H9 (cell line): Measurements from ENCODE around the gene FAM78B. TPM values are rescaled to one million over a fixed set of nuclear protein-coding genes. Genes with fewer than 3 reads are reported as not detected.

Source experiments
- DNase-seq: peaks from one replicate; pipeline ENCODE4 v3.0.0-alpha.2; 2017
- H2AFZ ChIP-seq: one replicate; pipeline ENCODE4 v1.6.1; 2013; ENCODE audit warnings: mild to moderate bottlenecking, low read length, control low read depth, moderate library complexity
- H2AK5ac ChIP-seq: 2 replicates; pipeline ENCODE4 v1.6.1; 2013; ENCODE audit warnings: low read length, control low read depth, mixed read lengths; ENCODE audit not compliant: insufficient read length
- H2BK120ac ChIP-seq: one replicate; pipeline ENCODE4 v1.6.1; 2013; ENCODE audit warnings: low read depth, mild to moderate bottlenecking, low read length, control low read depth, inconsistent platforms; ENCODE audit not compliant: poor library complexity, severe bottlenecking
- H2BK12ac ChIP-seq: 2 replicates; pipeline ENCODE4 v1.6.1; 2013; ENCODE audit warnings: low read length, control low read depth, mixed read lengths, low read depth; ENCODE audit not compliant: insufficient read length
- H2BK15ac ChIP-seq: 2 replicates; pipeline ENCODE4 v1.6.1; 2013; ENCODE audit warnings: low read depth, low read length, control low read depth
- H2BK20ac ChIP-seq: one replicate; pipeline ENCODE4 v1.6.1; 2013; ENCODE audit warnings: low read depth, mild to moderate bottlenecking, low read length, control low read depth, inconsistent platforms; ENCODE audit not compliant: poor library complexity, severe bottlenecking
- H2BK5ac ChIP-seq: 2 replicates; pipeline ENCODE4 v1.6.1; 2013; ENCODE audit warnings: low read length, control low read depth, mixed read lengths; ENCODE audit not compliant: insufficient read length
- H3K14ac ChIP-seq: 2 replicates; pipeline ENCODE4 v1.6.1; 2013; ENCODE audit warnings: low read length, control low read depth; ENCODE audit not compliant: insufficient read depth
- H3K18ac ChIP-seq: 2 replicates; pipeline ENCODE4 v1.6.1; 2013; ENCODE audit warnings: low read depth, mild to moderate bottlenecking, mixed read lengths, low read length, control low read depth; ENCODE audit not compliant: insufficient read length
- H3K23ac ChIP-seq: 2 replicates; pipeline ENCODE4 v1.6.1; 2013; ENCODE audit warnings: low read length, control low read depth, mixed read lengths, low read depth; ENCODE audit not compliant: insufficient read length
- H3K23me2 ChIP-seq: 2 replicates; pipeline ENCODE4 v1.6.1; 2013; ENCODE audit warnings: low read depth, mild to moderate bottlenecking, mixed read lengths, low read length, control low read depth; ENCODE audit not compliant: insufficient read length, poor library complexity, severe bottlenecking
- H3K27ac ChIP-seq: 2 replicates; pipeline ENCODE4 v1.5.1; 2013; ENCODE audit warnings: low read length, control low read depth, mixed read lengths, low read depth; ENCODE audit not compliant: insufficient read length
- H3K27me3 ChIP-seq: 2 replicates; pipeline ENCODE4 v1.6.1; 2013; ENCODE audit warnings: low read length, control low read depth, inconsistent platforms; ENCODE audit not compliant: insufficient read depth
- H3K4ac ChIP-seq: 2 replicates; pipeline ENCODE4 v1.6.1; 2013; ENCODE audit warnings: low read depth, mild to moderate bottlenecking, control low read depth, inconsistent platforms, low read length, moderate library complexity
- H3K4me1 ChIP-seq: 2 replicates; pipeline ENCODE4 v1.6.1; 2013; ENCODE audit warnings: low read length, control low read depth, inconsistent platforms; ENCODE audit not compliant: insufficient read depth
- H3K4me2 ChIP-seq: 2 replicates; pipeline ENCODE4 v1.6.1; 2013; ENCODE audit warnings: low read length, control low read depth, mixed read lengths; ENCODE audit not compliant: insufficient read length, insufficient read depth
- H3K56ac ChIP-seq: 2 replicates; pipeline ENCODE4 v1.6.1; 2013; ENCODE audit warnings: low read depth, mild to moderate bottlenecking, mixed read lengths, low read length, control low read depth; ENCODE audit not compliant: insufficient read length
- H3K79me1 ChIP-seq: 2 replicates; pipeline ENCODE4 v1.6.1; 2013; ENCODE audit warnings: low read depth, mild to moderate bottlenecking, moderate library complexity, low read length, control low read depth, inconsistent platforms; ENCODE audit not compliant: insufficient read depth, poor library complexity, severe bottlenecking
- H3K79me2 ChIP-seq: 2 replicates; pipeline ENCODE4 v1.6.1; 2013; ENCODE audit warnings: low read length, control low read depth, inconsistent platforms; ENCODE audit not compliant: insufficient read depth
- H3K9ac ChIP-seq: 2 replicates; pipeline ENCODE4 v1.6.1; 2013; ENCODE audit warnings: low read length, control low read depth, mixed read lengths; ENCODE audit not compliant: insufficient read length; ENCODE audit errors: extremely low read depth
- H3K9me3 ChIP-seq: one replicate; pipeline ENCODE4 v1.6.1; 2013; ENCODE audit warnings: low read depth, low read length, inconsistent platforms; ENCODE audit not compliant: control insufficient read depth
- H3T11ph ChIP-seq: one replicate; pipeline ENCODE4 v1.6.1; 2013; ENCODE audit warnings: mild to moderate bottlenecking, low read length, control low read depth, inconsistent platforms
- H4K20me1 ChIP-seq: one replicate; pipeline ENCODE4 v1.6.1; 2013; ENCODE audit not compliant: control insufficient read depth, insufficient read length, insufficient read depth
- H4K5ac ChIP-seq: 2 replicates; pipeline ENCODE4 v1.6.1; 2013; ENCODE audit warnings: low read depth, mild to moderate bottlenecking, mixed read lengths, low read length, control low read depth; ENCODE audit not compliant: insufficient read length
- H4K8ac ChIP-seq: replicated peaks from 2 replicates; pipeline ENCODE4 v1.6.1; 2013; ENCODE audit warnings: low read length, control low read depth, mixed read lengths, low read depth; ENCODE audit not compliant: insufficient read length
- H4K91ac ChIP-seq: 2 replicates; pipeline ENCODE4 v1.6.1; 2013; ENCODE audit warnings: low read depth, mild to moderate bottlenecking, moderate library complexity, mixed read lengths, low read length, control low read depth; ENCODE audit not compliant: insufficient read length
- H3K27ac Mint-ChIP-seq, 3 experiments: 2 replicates in 2 of 3; 3 replicates in 1 of 3; pipeline ENCODE4 v1.8.0; 2020 to 2021; ENCODE audit warnings: mixed read lengths in 3 of 3, mild to moderate bottlenecking in 1 of 3, moderate library complexity in 1 of 3
- H3K27me3 Mint-ChIP-seq: 2 replicates; pipeline ENCODE4 v1.8.0; 2021; ENCODE audit warnings: low read depth, mild to moderate bottlenecking, moderate library complexity, mixed read lengths
- H3K36me3 Mint-ChIP-seq, 3 experiments: 2 replicates in 2 of 3; 3 replicates in 1 of 3; pipeline ENCODE4 v1.8.0; 2020 to 2021; ENCODE audit warnings: low read depth in 3 of 3, mixed read lengths in 3 of 3; ENCODE audit not compliant: insufficient read depth in 1 of 3
- H3K4me1 Mint-ChIP-seq, 2 experiments: 2 replicates each; pipeline ENCODE4 v1.8.0; 2020; ENCODE audit warnings: mixed read lengths in 2 of 2
- H3K4me3 Mint-ChIP-seq, 2 experiments: 2 replicates in 1 of 2; 3 replicates in 1 of 2; pipeline ENCODE4 v1.8.0; 2020 to 2021; ENCODE audit warnings: mild to moderate bottlenecking in 2 of 2, mixed read lengths in 2 of 2, moderate library complexity in 1 of 2
- H3K9me3 Mint-ChIP-seq, 2 experiments: 2 replicates in 1 of 2; 3 replicates in 1 of 2; pipeline ENCODE4 v1.8.0; 2020; ENCODE audit warnings: mild to moderate bottlenecking in 2 of 2, mixed read lengths in 2 of 2, moderate library complexity in 1 of 2
- CTCF ChIP-seq: fragments of 200-600 bp; sonication (generic); conservative IDR thresholded peaks from 3 replicates; pipeline ENCODE4 v1.8.0; 2021; ENCODE audit warnings: antibody characterized with exemption, mild to moderate bottlenecking
- total RNA-seq: library from RNA; stranded (reverse); gene quantifications from 2 replicates; pipeline ENCODE4 v1.2.1, GENCODE V29; 2021

The FAM78B gene
- total RNA-seq, 1 experiment from 2014 or later, result 2.3 TPM

- DNase-seq, result no peak
Observed at GRCh38 chr1:166141969-166142368, 24.8 kb downstream of the FAM78B start.

More at GRCh38 chr1:166141969-166142368, 24.8 kb downstream of the FAM78B start:
- Histone ChIP-seq H3K9me3 (no peaks in the 10 kb centered on the region), H4K5ac (no peak overlapping the region), H3K23ac (no peak overlapping the region), H2AFZ (no peak overlapping the region), H3K14ac (no peak overlapping the region; the same call in 1 of the 2 replicates), H3K4me1 (no peaks in the 10 kb centered on the region), H3K18ac (no peak overlapping the region), H2AK5ac (no peak overlapping the region), H2BK20ac (no peak overlapping the region), H2BK15ac (no peak overlapping the region), H3K9ac (no peak overlapping the region), H3K4me2 (no peak overlapping the region), H3K27me3 (no peaks in the 10 kb centered on the region), H3K79me2 (no peaks in the 10 kb centered on the region), H4K8ac (no peak overlapping the region), H2BK5ac (no peak overlapping the region), H2BK120ac (no peak overlapping the region), H3K4ac (no peak overlapping the region), H3K23me2 (no peaks in the 10 kb centered on the region), H3K79me1 (no peaks in the 10 kb centered on the region), H3K27ac (no peak overlapping the region), H3T11ph (no peak overlapping the region), H2BK12ac (no peak overlapping the region), H4K20me1 (no peaks in the 10 kb centered on the region), H3K56ac (no peak overlapping the region), H4K91ac (no peak overlapping the region)
- Mint-ChIP-seq H3K36me3 (no peaks in the 10 kb centered on the region), H3K27me3 (peaks cover 1% of the 10 kb centered on the region), H3K4me3 (no peak overlapping the region), H3K27ac (no peak overlapping the region), H3K9me3 (no peaks in the 10 kb centered on the region), H3K4me1 (peaks cover 0 to 6% of the 10 kb centered on the region in 2 experiments; a peak in 1 of 4 replicates)
- peak; percentile 34; the same call in 2 of the 3 replicates for TF ChIP-seq CTCF
